ENCODE data around the gene TEFM.
"Not testable (repeated sequence)": the region's sequence is repeated elsewhere in the genome, so short reads cannot be mapped to it uniquely, and the experiment has no call there.

Gene TEFM

GRCh38 chr17:30906101-30906911 lies at the start of gene TEFM:
TEFM (minus strand) TSS chr17:30906238; CDS start chr17:30906198, 40 bp downstream.
- peak; percentile 64 to 79 (median 72) for DNase-seq

- DNase-seq, result no peak
Observed at GRCh38 chr17:30954046-30954830, 48.2 kb upstream of the TEFM start.

GRCh38 chr17:30952638-30953393 lies 46.8 kb upstream of the TEFM start:
- DNase-seq, result no peak

GRCh38 chr17:30950669-30951399 lies 44.8 kb upstream of the TEFM start:
- no peak for DNase-seq

GRCh38 chr17:30950189-30950588 lies 44.2 kb upstream of the TEFM start:
- no peak for DNase-seq

- no peak for DNase-seq
Observed at GRCh38 chr17:30947796-30948195, 41.8 kb upstream of the TEFM start.

- DNase-seq, result no peak
Observed at GRCh38 chr17:30942308-30943079, 36.5 kb upstream of the TEFM start.

- DNase-seq, result no peak
Observed at GRCh38 chr17:30939051-30939689, 33.1 kb upstream of the TEFM start.

- no peak for DNase-seq
Observed at GRCh38 chr17:30933966-30934365, 27.9 kb upstream of the TEFM start.

GRCh38 chr17:30931582-30931981 lies 25.5 kb upstream of the TEFM start:
- not testable (repeated sequence) for DNase-seq

GRCh38 chr17:30930495-30930894 lies 24.5 kb upstream of the TEFM start:
- no peak for DNase-seq

GRCh38 chr17:30929861-30930260 lies 23.8 kb upstream of the TEFM start:
- DNase-seq, result not testable (repeated sequence)

- DNase-seq, result no peak
Observed at GRCh38 chr17:30929081-30929633, 23.1 kb upstream of the TEFM start.

- no peak for DNase-seq
Observed at GRCh38 chr17:30928584-30928983, 22.5 kb upstream of the TEFM start.

GRCh38 chr17:30927756-30928155 lies 21.7 kb upstream of the TEFM start:
- DNase-seq, result no peak

- DNase-seq, result no peak
Observed at GRCh38 chr17:30926516-30926915, 20.5 kb upstream of the TEFM start.

GRCh38 chr17:30924341-30924740 lies 18.3 kb upstream of the TEFM start:
- DNase-seq, result no peak

GRCh38 chr17:30922235-30923030 lies 16.4 kb upstream of the TEFM start:
- no peak for DNase-seq

GRCh38 chr17:30921544-30922196 lies 15.6 kb upstream of the TEFM start, which contains the start of gene ADAP2:
ADAP2 (plus strand) TSS chr17:30921945; CDS start chr17:30922015, 70 bp downstream.
- no peak for DNase-seq
